ENCODE data around the gene B3GNT8.

DNA sequence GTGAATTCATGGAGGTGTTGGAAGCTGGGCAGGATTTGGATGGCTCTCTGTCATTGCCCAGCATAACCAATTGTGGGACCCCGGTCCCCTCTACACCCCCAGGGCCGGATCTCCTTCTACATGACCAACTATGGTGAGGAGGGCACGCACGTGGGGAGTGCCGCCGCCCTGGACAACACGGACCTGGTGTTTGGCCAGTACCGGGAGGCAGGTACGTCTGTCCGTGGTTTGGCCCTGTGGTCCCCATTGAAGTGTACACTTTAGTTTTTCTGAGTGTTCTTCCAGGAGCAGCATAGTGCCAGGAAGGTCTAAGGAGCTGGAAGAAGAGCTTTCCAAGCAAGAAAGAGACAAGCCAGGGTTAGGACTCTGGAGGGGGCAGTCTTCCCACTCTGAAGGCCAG lies 13.2 kb downstream of the B3GNT8 start:
- TF ChIP-seq YY1 (IDR thresholded peaks at IDR 0.05) (no peak), SP1 (IDR thresholded peaks at IDR 0.05) (no peak), TAF1 (conservative IDR thresholded peaks at IDR 0.05) (no peak)
- TF ChIP-seq, protein P1, sequence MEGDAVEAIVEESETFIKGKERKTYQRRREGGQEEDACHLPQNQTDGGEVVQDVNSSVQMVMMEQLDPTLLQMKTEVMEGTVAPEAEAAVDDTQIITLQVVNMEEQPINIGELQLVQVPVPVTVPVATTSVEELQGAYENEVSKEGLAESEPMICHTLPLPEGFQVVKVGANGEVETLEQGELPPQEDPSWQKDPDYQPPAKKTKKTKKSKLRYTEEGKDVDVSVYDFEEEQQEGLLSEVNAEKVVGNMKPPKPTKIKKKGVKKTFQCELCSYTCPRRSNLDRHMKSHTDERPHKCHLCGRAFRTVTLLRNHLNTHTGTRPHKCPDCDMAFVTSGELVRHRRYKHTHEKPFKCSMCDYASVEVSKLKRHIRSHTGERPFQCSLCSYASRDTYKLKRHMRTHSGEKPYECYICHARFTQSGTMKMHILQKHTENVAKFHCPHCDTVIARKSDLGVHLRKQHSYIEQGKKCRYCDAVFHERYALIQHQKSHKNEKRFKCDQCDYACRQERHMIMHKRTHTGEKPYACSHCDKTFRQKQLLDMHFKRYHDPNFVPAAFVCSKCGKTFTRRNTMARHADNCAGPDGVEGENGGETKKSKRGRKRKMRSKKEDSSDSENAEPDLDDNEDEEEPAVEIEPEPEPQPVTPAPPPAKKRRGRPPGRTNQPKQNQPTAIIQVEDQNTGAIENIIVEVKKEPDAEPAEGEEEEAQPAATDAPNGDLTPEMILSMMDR (IDR thresholded peaks at IDR 0.05; ENCODE audit: low read depth, low read length, missing input control): no peak

All from liver (tissue), 3 donors.